Esophagus muscularis mucosa (tissue), 3 donors: Measurements from ENCODE around the gene BMPR1A.

Experiments used
- EP300 ChIP-seq: sonication (generic); formaldehyde crosslinking; IDR thresholded peaks from one replicate; pipeline ENCODE4 v1.6.1; 2017; ENCODE audit warnings: antibody characterized with exemption
- TF ChIP-seq, protein P1 (sequence below), 3 experiments: fragments of 200-600 bp in 2 of 3; fragments of 450-650 bp in 1 of 3; sonication (generic) in 2 of 3; IDR thresholded peaks; one replicate each; pipeline ENCODE4 v1.5.1; 2017 to 2019; ENCODE audit warnings: antibody characterized with exemption in 3 of 3, mild to moderate bottlenecking in 2 of 3, moderate library complexity in 1 of 3

DNA sequence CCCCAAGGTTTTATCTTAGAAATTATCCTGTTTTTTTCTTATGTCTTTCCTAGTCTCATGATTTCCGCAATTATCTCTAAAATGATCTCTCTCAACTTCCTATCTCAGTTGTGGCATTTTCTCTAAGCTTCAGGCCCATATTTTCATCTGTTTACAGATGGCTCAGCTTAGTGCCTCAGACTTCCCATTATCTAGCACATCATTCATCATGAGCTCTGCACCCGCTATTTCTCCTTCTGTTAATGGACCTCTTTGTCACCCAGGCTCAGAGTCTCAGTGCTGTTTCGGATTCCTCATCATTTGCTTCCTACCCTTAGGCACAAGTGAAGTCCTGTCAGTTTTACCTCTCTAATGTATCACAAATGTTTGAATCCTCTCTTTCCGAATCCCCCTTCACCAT is 84.1 kb downstream of the BMPR1A start:
- TF ChIP-seq, protein P1, sequence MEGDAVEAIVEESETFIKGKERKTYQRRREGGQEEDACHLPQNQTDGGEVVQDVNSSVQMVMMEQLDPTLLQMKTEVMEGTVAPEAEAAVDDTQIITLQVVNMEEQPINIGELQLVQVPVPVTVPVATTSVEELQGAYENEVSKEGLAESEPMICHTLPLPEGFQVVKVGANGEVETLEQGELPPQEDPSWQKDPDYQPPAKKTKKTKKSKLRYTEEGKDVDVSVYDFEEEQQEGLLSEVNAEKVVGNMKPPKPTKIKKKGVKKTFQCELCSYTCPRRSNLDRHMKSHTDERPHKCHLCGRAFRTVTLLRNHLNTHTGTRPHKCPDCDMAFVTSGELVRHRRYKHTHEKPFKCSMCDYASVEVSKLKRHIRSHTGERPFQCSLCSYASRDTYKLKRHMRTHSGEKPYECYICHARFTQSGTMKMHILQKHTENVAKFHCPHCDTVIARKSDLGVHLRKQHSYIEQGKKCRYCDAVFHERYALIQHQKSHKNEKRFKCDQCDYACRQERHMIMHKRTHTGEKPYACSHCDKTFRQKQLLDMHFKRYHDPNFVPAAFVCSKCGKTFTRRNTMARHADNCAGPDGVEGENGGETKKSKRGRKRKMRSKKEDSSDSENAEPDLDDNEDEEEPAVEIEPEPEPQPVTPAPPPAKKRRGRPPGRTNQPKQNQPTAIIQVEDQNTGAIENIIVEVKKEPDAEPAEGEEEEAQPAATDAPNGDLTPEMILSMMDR (IDR thresholded peaks at IDR 0.05) = no peak
- no peak for TF ChIP-seq EP300
